Prostate gland (tissue), 2 donors: ENCODE data around the gene PDK4.

Experiments used
- CTCF ChIP-seq, 4 experiments: fragments of 200-600 bp in 2 of 4; fragments of 450-650 bp in 2 of 4; sonication (generic) in 2 of 4; IDR thresholded peaks; 1 replicate in 3 of 4; 2 replicates in 1 of 4; pipeline ENCODE4 v1.5.1; 2016 to 2019; ENCODE audit warnings: antibody characterized with exemption in 4 of 4, mild to moderate bottlenecking in 2 of 4, moderate library complexity in 2 of 4
- POLR2A ChIP-seq: fragments of 450-650 bp; IDR thresholded peaks from one replicate; pipeline ENCODE4 v1.6.1; 2016; ENCODE audit warnings: antibody characterized with exemption, mild to moderate bottlenecking
- POLR2AphosphoS5 ChIP-seq: sonication (generic); formaldehyde crosslinking; IDR thresholded peaks from one replicate; pipeline ENCODE4 v1.6.1; 2017; ENCODE audit warnings: antibody characterized with exemption

- TF ChIP-seq POLR2A = no peak
- no peak for TF ChIP-seq CTCF (IDR thresholded peaks at IDR 0.05)
- TF ChIP-seq POLR2AphosphoS5 = no peak
Observed at GRCh38 chr7:95569720-95570119, 26.6 kb downstream of the PDK4 start.
